Measurements from ENCODE around the gene SRSF5. TPM values are rescaled to one million over a fixed set of nuclear protein-coding genes. Genes with fewer than 3 reads are reported as not detected.

Gene SRSF5
- total and polyA plus RNA-seq, 2 of the 13 experiments (the other 11 are each of a cell fraction or from before 2014, with no cell fraction given), result 189 to 277 TPM

- TF ChIP-seq DPF2 (CRISPR knock-in tag; IDR thresholded peaks at IDR 0.05; ENCODE audit: borderline replicate concordance, low read depth) (peak; percentile 86), MBD4 (IDR thresholded peaks at IDR 0.05; ENCODE audit: borderline replicate concordance, low read length) (no peak), ZNF12 (CRISPR knock-in tag; IDR thresholded peaks at IDR 0.05) (0 out of 2 replicates have a peak, but pooled peaks have one; percentile 18), ZNF557 (CRISPR knock-in tag; IDR thresholded peaks at IDR 0.05) (no peak), PAXIP1 (CRISPR knock-in tag; conservative IDR thresholded peaks at IDR 0.05) (peak; percentile 93), HOXA5 (CRISPR knock-in tag; IDR thresholded peaks at IDR 0.05) (no peak), ZNF335 (CRISPR knock-in tag; IDR thresholded peaks at IDR 0.05) (no peak), TCF12 (IDR thresholded peaks at IDR 0.05) (no peak), TCF12 (CRISPR knock-in tag; IDR thresholded peaks at IDR 0.05) (no peak), ZNF879 (CRISPR knock-in tag; IDR thresholded peaks at IDR 0.05) (no peak), ZNF296 (CRISPR knock-in tag; conservative IDR thresholded peaks at IDR 0.05) (no peak), ZNF264 (CRISPR knock-in tag; IDR thresholded peaks at IDR 0.05) (no peak; the same call in 1 of the 2 replicates), CSRNP2 (CRISPR knock-in tag; conservative IDR thresholded peaks at IDR 0.05; ENCODE audit: low read depth) (no peak), ZNF749 (CRISPR knock-in tag; IDR thresholded peaks at IDR 0.05; ENCODE audit: borderline replicate concordance) (no peak), ZNF780A (CRISPR knock-in tag; IDR thresholded peaks at IDR 0.05) (no peak), HOMEZ (CRISPR knock-in tag; IDR thresholded peaks at IDR 0.05; ENCODE audit: low read depth) (peak; percentile 84), TCF7L2 (IDR thresholded peaks at IDR 0.05; ENCODE audit: low read depth, low read length) (no peak), MAF1 (CRISPR knock-in tag; IDR thresholded peaks at IDR 0.05; ENCODE audit: borderline replicate concordance) (no peak), KAT8 (CRISPR knock-in tag; IDR thresholded peaks at IDR 0.05) (peak; percentile 62), REXO4 (CRISPR knock-in tag; IDR thresholded peaks at IDR 0.05; ENCODE audit: borderline replicate concordance) (no peak), ZBTB42 (CRISPR knock-in tag; IDR thresholded peaks at IDR 0.05) (no peak), PITX1 (CRISPR knock-in tag; IDR thresholded peaks at IDR 0.05) (peak; percentile 80), NFYB (CRISPR knock-in tag; IDR thresholded peaks at IDR 0.05) (no peak), ZFP36 (IDR thresholded peaks at IDR 0.05; ENCODE audit: borderline replicate concordance, low read depth, low read length, partially characterized antibody) (no peak), ZNF362 (CRISPR knock-in tag; IDR thresholded peaks at IDR 0.05; ENCODE audit: borderline replicate concordance) (0 out of 2 replicates have a peak, but pooled peaks have one; percentile 33)
These were observed 26.0 kb downstream of the SRSF5 start (continued) for GRCh38 chr14:69792887-69793421.

Data from HepG2 (cell line).